SU-DHL-6 (cell line): ENCODE measurements around the gene FBLN2.

Experiments
- H2AFZ ChIP-seq: fragments of 200-600 bp; sonication (generic); 2 replicates; pipeline ENCODE4 v1.6.1; 2014; ENCODE audit warnings: low read depth, mild to moderate bottlenecking, moderate library complexity, mixed read lengths, antibody characterized with exemption, low read length; ENCODE audit not compliant: severe bottlenecking
- H3F3A ChIP-seq: fragments of 200-600 bp; shearing (Covaris generic); 2 replicates; pipeline ENCODE4 v1.6.0; 2016; ENCODE audit warnings: antibody characterized with exemption, mild to moderate bottlenecking; ENCODE audit not compliant: insufficient read depth
- H3K27ac ChIP-seq: fragments of 200-600 bp; sonication (generic); 2 replicates; pipeline ENCODE4 v1.5.1; 2016; ENCODE audit warnings: low read depth, mild to moderate bottlenecking, low read length, moderate library complexity, mixed read lengths
- H3K27me3 ChIP-seq: fragments of 200-600 bp; sonication (generic), shearing (Covaris generic); 2 replicates; pipeline ENCODE4 v1.6.0; 2014; ENCODE audit warnings: mild to moderate bottlenecking, low read length
- H3K36me3 ChIP-seq: fragments of 200-600 bp; sonication (generic); 2 replicates; pipeline ENCODE4 v1.6.1; 2014; ENCODE audit warnings: mild to moderate bottlenecking, low read length, mixed read lengths
- H3K4me2 ChIP-seq: fragments of 300-600, 200-600 bp; shearing (Covaris generic), sonication (generic); 2 replicates; pipeline ENCODE4 v1.6.0; 2014; ENCODE audit warnings: low read length, low read depth, mild to moderate bottlenecking; ENCODE audit not compliant: poor library complexity, severe bottlenecking
- H3K4me3 ChIP-seq: fragments of 200-600 bp; sonication (generic); 2 replicates; pipeline ENCODE4 v1.5.1; 2014; ENCODE audit warnings: antibody characterized with exemption, low read length, mild to moderate bottlenecking, mixed read lengths; ENCODE audit not compliant: insufficient read depth, poor library complexity, severe bottlenecking
- H3K79me2 ChIP-seq: fragments of 200-600 bp; sonication (generic); 2 replicates; pipeline ENCODE4 v1.6.1; 2014; ENCODE audit warnings: mild to moderate bottlenecking, low read length, moderate library complexity; ENCODE audit not compliant: insufficient read depth
- H3K9ac ChIP-seq: fragments of 200-600 bp; sonication (generic); 2 replicates; pipeline ENCODE4 v1.7.0; 2014; ENCODE audit warnings: mild to moderate bottlenecking, low read length
- H3K9me2 ChIP-seq: fragments of 200-600 bp; sonication (generic); replicated peaks from 2 replicates; pipeline ENCODE4 v1.6.1; 2014; ENCODE audit warnings: low read length; ENCODE audit not compliant: insufficient read depth
- H3K9me3 ChIP-seq: fragments of 200-600 bp; sonication (generic); 2 replicates; pipeline ENCODE4 v1.6.1; 2014; ENCODE audit warnings: low read length, mixed read lengths; ENCODE audit not compliant: insufficient read depth
- H4K20me1 ChIP-seq: fragments of 200-600 bp; sonication (generic); 2 replicates; pipeline ENCODE4 v1.6.1; 2014; ENCODE audit warnings: low read depth, mild to moderate bottlenecking, antibody characterized with exemption, low read length, moderate library complexity, mixed read lengths
- EZH2phosphoT487 ChIP-seq: fragments of 200-600 bp; sonication (generic), shearing (Covaris generic); conservative IDR thresholded peaks from 2 replicates; pipeline ENCODE4 v1.6.1; 2018; ENCODE audit warnings: mild to moderate bottlenecking, antibody characterized with exemption, low read length, moderate library complexity, mixed read lengths
- TF ChIP-seq, protein P1 (sequence below): fragments of 200-600 bp; sonication (generic); IDR thresholded peaks from one replicate; pipeline ENCODE4 v1.5.1; 2017; ENCODE audit warnings: antibody characterized with exemption, mild to moderate bottlenecking, low read length, moderate library complexity; ENCODE audit not compliant: insufficient read depth, poor library complexity, severe bottlenecking

The FBLN2 gene

DNA sequence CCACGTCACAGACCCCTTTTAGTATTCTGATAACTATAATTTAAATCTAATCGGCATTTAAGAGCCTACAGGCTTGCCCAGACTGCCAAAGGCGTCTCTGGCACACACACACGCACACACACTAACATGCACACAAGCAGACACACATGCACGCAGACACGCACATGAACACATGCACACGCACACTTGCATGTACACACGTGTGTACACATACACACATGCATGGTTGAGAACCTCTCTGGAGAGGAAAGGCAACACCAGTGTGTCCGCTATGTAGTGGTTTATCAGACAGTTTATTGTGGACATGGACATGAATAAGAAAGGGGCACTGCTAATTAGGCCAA is 102.1 kb downstream of the FBLN2 start:
- no peak overlapping the region for H3K9ac ChIP-seq

GRCh38 chr3:13651775-13652428 is 103.0 kb downstream of the FBLN2 start:
- Histone ChIP-seq H3K4me3 (no peak overlapping the region), H3F3A (no peaks in the 10 kb centered on the region), H3K9ac (no peak overlapping the region), H3K36me3 (no peaks in the 10 kb centered on the region), H3K27ac (no peak overlapping the region), H3K9me2 (no peaks in the 10 kb centered on the region), H4K20me1 (no peaks in the 10 kb centered on the region), H3K79me2 (no peaks in the 10 kb centered on the region), H3K27me3 (no peaks in the 10 kb centered on the region), H3K4me2 (no peak overlapping the region), H2AFZ (no peak overlapping the region), H3K9me3 (no peaks in the 10 kb centered on the region)
- TF ChIP-seq, protein P1, sequence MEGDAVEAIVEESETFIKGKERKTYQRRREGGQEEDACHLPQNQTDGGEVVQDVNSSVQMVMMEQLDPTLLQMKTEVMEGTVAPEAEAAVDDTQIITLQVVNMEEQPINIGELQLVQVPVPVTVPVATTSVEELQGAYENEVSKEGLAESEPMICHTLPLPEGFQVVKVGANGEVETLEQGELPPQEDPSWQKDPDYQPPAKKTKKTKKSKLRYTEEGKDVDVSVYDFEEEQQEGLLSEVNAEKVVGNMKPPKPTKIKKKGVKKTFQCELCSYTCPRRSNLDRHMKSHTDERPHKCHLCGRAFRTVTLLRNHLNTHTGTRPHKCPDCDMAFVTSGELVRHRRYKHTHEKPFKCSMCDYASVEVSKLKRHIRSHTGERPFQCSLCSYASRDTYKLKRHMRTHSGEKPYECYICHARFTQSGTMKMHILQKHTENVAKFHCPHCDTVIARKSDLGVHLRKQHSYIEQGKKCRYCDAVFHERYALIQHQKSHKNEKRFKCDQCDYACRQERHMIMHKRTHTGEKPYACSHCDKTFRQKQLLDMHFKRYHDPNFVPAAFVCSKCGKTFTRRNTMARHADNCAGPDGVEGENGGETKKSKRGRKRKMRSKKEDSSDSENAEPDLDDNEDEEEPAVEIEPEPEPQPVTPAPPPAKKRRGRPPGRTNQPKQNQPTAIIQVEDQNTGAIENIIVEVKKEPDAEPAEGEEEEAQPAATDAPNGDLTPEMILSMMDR, result no peak
- no peak for TF ChIP-seq EZH2phosphoT487

More for the DNA sequence above, 102.1 kb downstream of the FBLN2 start:
- no peaks in the 10 kb centered on the region for H3K9me3 ChIP-seq
- no peak overlapping the region for H3K4me2 ChIP-seq
- H4K20me1 ChIP-seq, result no peaks in the 10 kb centered on the region
- no peaks in the 10 kb centered on the region for H3K27me3 ChIP-seq
- no peak for TF ChIP-seq EZH2phosphoT487
- TF ChIP-seq, protein P1, result no peak
- H3K36me3 ChIP-seq, result no peaks in the 10 kb centered on the region
- H3K79me2 ChIP-seq, result no peaks in the 10 kb centered on the region
- H3K4me3 ChIP-seq, result no peak overlapping the region
- H3K9me2 ChIP-seq, result no peaks in the 10 kb centered on the region
- H3F3A ChIP-seq, result no peaks in the 10 kb centered on the region
- H3K27ac ChIP-seq, result no peak overlapping the region
- H2AFZ ChIP-seq, result no peak overlapping the region

GRCh38 chr3:13652728-13653127 is 103.8 kb downstream of the FBLN2 start:
- no peaks in the 10 kb centered on the region for H4K20me1 ChIP-seq
- no peak overlapping the region for H2AFZ ChIP-seq
- no peak overlapping the region for H3K27ac ChIP-seq
- H3K9me3 ChIP-seq, result no peaks in the 10 kb centered on the region
- no peaks in the 10 kb centered on the region for H3F3A ChIP-seq
- H3K9me2 ChIP-seq, result no peaks in the 10 kb centered on the region
- no peaks in the 10 kb centered on the region for H3K27me3 ChIP-seq
- H3K4me3 ChIP-seq, result no peak overlapping the region
- TF ChIP-seq, protein P1, result no peak
- no peak for TF ChIP-seq EZH2phosphoT487
- H3K4me2 ChIP-seq, result no peak overlapping the region
- no peaks in the 10 kb centered on the region for H3K36me3 ChIP-seq
- no peaks in the 10 kb centered on the region for H3K79me2 ChIP-seq
- H3K9ac ChIP-seq, result no peak overlapping the region
